Activated CD4-positive, alpha-beta T cell treated with anti-CD3 and anti-CD28 coated beads for 1 hour (primary cell): ENCODE measurements around the gene OTOS.

ENCODE experiments used
- DNase-seq: peaks from one replicate; pipeline ENCODE4 v3.0.0-alpha.2; 2020

Gene OTOS

GRCh38 chr2:240111253-240111652 is 29.2 kb downstream of the OTOS start:
- DNase-seq, result no peak

GRCh38 chr2:240109386-240109785 is 31.1 kb downstream of the OTOS start:
- DNase-seq, result no peak

- DNase-seq, result no peak
These were observed 33.0 kb downstream of the OTOS start for GRCh38 chr2:240107477-240107796.

- no peak for DNase-seq
These were observed 33.5 kb downstream of the OTOS start for GRCh38 chr2:240106765-240107476.

- DNase-seq, result no peak
These were observed 34.5 kb downstream of the OTOS start for GRCh38 chr2:240105982-240106381.

GRCh38 chr2:240103136-240103535 is 37.3 kb downstream of the OTOS start:
- no peak for DNase-seq

GRCh38 chr2:240098349-240098748 is 42.1 kb downstream of the OTOS start:
- no peak for DNase-seq

- no peak for DNase-seq
These were observed 44.6 kb downstream of the OTOS start for GRCh38 chr2:240095556-240096523.

- DNase-seq, result no peak
These were observed 51.2 kb downstream of the OTOS start for GRCh38 chr2:240089306-240089705.
